Pons (tissue), 1 donor: Measurements from ENCODE around the gene PHLDA1.

ENCODE experiments used
- DNase-seq: peaks from one replicate; pipeline ENCODE4 v3.0.0-alpha.2; 2016; ENCODE audit warnings: low spot score

PHLDA1 gene

GRCh38 chr12:76037130-76038103 lies 5.8 kb upstream of the PHLDA1 start:
- DNase-seq: peak; percentile 86

GRCh38 chr12:76035045-76035444 lies 3.5 kb upstream of the PHLDA1 start:
- DNase-seq: no peak

GRCh38 chr12:76033081-76034011 lies 1.8 kb upstream of the PHLDA1 start:
- no peak for DNase-seq

GRCh38 chr12:76032043-76032981 lies 736 bp upstream of the PHLDA1 start:
- peak; percentile 51 for DNase-seq

- DNase-seq: no peak
Observed at GRCh38 chr12:76031081-76031413, 529 bp downstream of the PHLDA1 start.

- no peak for DNase-seq
Observed at GRCh38 chr12:76030341-76031080, 1.1 kb downstream of the PHLDA1 start.

- no peak for DNase-seq
Observed at GRCh38 chr12:76029982-76030340, 1.6 kb downstream of the PHLDA1 start.

GRCh38 chr12:76028571-76029277 lies 2.9 kb downstream of the PHLDA1 start:
- DNase-seq: peak; percentile 42

- DNase-seq: no peak
Observed at GRCh38 chr12:76026643-76027063, 4.9 kb downstream of the PHLDA1 start.

GRCh38 chr12:76025601-76026575 lies 5.7 kb downstream of the PHLDA1 start:
- no peak for DNase-seq

GRCh38 chr12:76024942-76025600 lies 6.5 kb downstream of the PHLDA1 start:
- DNase-seq: no peak

- no peak for DNase-seq
Observed at GRCh38 chr12:76024102-76024781, 7.3 kb downstream of the PHLDA1 start.

GRCh38 chr12:76023069-76023690 lies 8.4 kb downstream of the PHLDA1 start:
- DNase-seq: no peak

GRCh38 chr12:76022506-76022905 lies 9.1 kb downstream of the PHLDA1 start:
- DNase-seq: no peak

- DNase-seq: no peak
Observed at GRCh38 chr12:76020731-76021672, 10.6 kb downstream of the PHLDA1 start.

GRCh38 chr12:76020281-76020680 lies 11.3 kb downstream of the PHLDA1 start:
- no peak for DNase-seq
